ENCODE results near the gene PNPLA2.

PNPLA2 gene

DNA sequence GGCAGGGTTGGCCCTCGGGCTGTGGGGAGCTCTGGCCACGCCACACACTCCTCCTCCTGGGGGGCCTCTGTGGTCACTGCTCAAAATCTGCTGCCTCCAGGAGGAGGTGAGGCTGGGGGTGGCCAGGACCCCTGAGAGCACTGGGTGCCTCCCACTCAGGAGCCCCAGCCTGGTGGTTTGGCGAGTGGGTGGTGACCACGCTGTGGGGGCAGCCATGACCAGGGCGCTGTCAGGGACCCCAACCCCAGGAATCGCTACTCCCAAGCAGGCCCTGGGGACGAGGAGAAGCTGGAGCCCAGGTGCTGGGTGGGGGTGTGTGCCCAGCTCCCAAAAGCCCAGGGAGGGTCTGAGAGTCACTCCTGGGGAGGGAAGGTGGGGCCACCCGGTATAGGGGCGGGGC lies 54.1 kb downstream of the PNPLA2 start:
- no peak for DNase-seq (ENCODE audit: low spot score)

DNA sequence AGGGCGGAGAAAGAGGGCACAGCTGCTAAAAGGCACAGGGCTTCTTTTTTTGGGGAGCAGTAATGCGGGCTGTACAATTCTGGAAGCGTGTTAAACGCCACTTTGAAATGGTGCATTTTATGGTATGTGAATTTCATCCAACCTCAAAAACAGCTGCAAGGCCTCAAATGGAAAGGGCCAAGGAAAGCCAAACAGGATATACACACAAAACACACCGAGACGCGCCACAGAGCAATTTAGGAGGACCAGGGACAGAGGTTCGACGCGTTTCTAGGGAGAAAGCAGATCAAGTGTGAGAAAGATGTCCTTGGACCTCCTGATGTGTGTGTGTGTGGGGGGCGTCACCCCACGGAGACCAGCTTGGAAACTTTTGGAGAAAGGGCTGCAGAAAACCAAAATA lies 55.0 kb downstream of the PNPLA2 start:
- DNase-seq (ENCODE audit: low spot score) (no peak), FAIRE-seq (no peak)

More for the DNA sequence above, 54.1 kb downstream of the PNPLA2 start:
- FAIRE-seq = no peak
